HG03095 (cell line): ENCODE data around the gene SPOUT1.

Experiments
- ATAC-seq: cut with Tn5 transposase; IDR thresholded peaks from one replicate; pipeline ENCODE4 v1.9.1; 2021; ENCODE audit warnings: moderate library complexity; ENCODE audit not compliant: unreplicated experiment

The SPOUT1 gene

DNA sequence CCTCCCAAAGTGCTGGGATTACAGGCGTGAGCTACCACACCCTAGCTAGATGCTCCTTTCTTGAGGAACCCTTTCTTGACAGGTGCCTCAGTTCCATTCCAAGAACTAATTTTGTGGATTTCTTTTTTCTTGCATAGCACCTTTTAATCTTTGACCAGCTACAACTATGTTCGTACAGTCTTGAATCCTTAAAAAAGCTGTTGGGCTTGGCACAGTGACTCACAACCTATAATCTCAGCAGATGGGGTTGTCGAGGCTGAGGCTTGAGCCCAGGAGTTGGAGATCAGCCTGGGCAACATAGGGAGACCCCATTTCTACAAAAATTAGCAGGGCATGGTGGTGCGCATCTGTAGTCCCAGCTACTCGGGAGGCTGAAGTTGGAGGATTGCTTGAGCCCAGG is 56.5 kb downstream of the SPOUT1 start:
- no peak for ATAC-seq

DNA sequence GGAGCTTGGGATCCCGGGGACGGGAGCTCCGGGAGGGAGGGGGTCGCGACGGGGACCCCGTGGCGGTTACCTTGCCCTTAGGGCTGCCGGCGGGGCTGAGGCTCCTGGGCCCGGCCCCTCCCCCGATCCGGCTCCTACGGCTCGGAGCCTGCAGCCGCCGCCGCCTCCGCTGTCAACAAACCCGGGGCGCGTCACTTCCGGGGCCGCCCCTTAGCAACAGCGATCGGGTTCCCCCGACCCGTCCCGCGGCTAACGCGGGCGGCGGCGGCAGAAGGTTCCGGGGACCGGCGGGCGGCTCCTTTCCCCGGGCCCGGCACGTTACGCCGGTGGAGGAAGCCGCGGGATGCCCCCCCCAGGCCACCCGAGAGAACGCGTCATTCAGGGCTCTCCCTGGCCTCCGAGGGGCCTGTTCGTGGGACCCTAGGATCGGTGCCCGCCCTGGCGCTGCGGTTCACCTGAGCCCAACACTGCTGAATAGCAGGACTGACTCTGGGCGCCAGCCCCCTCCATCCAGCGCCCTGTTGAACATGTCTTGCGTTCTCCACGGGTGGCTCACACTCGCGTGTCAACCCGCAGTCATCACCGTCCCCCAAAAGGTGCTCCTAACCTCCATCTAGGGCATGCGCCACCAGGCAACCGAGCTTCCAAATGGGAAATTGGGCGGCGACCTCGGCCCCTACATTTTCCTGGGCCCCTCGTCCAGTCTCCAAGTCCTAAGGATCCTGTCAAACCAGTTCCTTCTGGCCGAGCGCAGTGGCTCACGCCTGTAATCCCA is 57.7 kb downstream of the SPOUT1 start, which contains the start of gene ZER1:
Gene ZER1 (minus strand): TSS at position 183 of the 775 bp plus-strand sequence. CDS start 16,362 bp downstream, outside the sequence.
- peak; percentile 80 for ATAC-seq

DNA sequence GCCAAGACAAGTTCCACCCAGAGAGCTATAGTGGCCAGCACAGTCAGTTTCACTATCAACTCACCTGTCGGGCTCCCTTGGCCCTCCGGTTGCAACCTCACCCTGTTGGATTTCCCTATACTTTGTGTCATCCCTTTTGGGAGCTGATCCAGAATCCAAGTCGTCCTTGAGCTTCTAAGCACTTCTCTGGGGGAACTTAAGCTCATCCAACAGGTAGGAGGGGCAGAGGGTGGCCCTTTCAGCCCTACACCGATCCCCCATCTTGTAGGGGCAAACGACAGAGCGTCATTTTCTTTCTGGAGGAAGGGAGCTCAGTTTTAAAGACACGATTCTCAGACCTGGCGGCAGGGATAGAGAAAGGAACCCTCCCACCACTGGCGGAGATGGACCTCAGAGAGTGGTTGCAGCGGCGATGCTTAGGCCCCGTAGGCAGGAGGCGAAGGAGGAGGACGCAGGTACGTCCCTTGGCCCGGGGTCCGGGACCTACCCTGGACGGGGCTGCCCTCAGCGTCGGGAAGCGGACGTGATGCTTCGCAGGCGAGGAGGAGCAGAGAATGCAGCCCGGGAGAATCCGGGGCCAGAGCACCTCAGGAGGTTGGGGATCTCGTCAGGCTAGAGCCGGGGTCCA is 58.4 kb downstream of the SPOUT1 start:
- peak; percentile 22 for ATAC-seq

DNA sequence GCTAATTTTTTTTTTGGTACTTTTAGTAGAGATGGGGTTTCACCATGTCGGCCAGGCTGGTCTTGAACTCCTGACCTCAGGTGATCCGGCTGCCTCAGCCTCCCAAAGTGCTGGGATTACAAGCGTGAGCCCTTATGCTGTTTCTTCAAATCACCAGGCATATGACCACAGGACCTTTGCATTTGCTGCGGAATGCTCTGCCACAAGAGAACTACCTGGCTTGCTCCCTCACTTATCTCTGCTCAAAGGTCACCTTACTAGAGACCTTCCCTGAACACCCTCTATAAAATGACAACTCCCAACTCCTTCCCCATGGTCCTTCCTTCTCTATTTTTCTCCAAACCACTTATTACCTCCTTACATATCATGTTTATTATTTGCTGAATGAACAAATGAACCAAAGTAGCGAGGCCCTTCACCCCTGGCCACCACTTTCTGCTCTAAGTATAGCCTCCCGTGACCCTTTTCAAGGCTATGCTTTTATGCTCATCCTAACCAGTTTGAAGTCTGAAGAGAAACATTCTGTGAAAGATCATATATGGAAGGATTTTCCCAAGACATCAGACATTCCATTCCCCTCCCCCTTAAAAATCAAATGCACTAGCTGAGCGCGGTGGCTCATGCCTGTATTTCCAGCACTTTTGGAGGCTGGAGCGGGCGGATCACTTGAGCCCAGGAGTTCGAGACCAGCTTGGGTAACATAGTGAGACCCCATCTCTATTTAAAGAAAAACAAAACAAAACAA is 59.1 kb downstream of the SPOUT1 start:
- no peak for ATAC-seq
